ENCODE results near the gene RPTOR.

Gene RPTOR

DNA sequence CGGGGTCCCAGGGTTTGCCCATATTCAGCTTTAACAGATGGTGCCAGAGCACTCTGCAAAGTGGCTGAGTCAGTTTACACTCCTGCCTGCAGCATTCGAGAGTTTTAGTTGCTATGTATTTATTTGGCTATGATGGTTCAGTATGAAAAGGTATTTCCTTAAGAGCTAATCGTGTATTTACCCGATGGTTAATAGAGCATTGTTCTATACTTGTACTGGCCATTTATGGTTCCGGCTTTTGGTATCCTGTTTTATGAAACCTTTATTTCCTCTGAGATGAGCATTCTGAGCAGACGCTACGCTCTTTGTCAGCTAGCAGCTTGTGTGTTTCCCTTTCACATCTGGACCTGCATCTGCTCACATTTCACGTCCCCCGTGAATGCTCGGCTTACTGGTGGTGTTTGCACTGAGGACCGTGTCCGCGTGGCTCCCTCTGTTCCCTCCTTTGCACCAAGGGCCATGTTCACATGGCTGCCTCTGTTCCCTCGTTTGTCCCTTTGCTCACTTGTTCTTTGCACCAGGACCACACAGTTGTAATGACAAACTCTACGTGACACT, 297.9 kb downstream of the RPTOR start:
- no peak for DNase-seq (ENCODE audit: low read depth, low spot score)
- no peak overlapping the region for H3K9ac ChIP-seq (ENCODE audit: insufficient read length)
- H3K9me3 ChIP-seq (ENCODE audit: low read depth, low read length), result no peaks in the 10 kb centered on the region
- no peak overlapping the region for H3K27ac ChIP-seq
- no peaks in the 10 kb centered on the region; the same call in 1 of the 2 replicates for H3K36me3 ChIP-seq (ENCODE audit: insufficient read depth, low read length)
- TF ChIP-seq POLR2AphosphoS5 (IDR thresholded peaks at IDR 0.05; ENCODE audit: borderline replicate concordance, low read depth, low read length) (no peak), FOXP2 (optimal IDR thresholded peaks at IDR 0.05; ENCODE audit: control extremely low read depth, extremely low read length, insufficient read depth) (no peak), EZH2 (IDR thresholded peaks at IDR 0.05) (no peak)
- no peak overlapping the region for H3K4me3 ChIP-seq

DNA sequence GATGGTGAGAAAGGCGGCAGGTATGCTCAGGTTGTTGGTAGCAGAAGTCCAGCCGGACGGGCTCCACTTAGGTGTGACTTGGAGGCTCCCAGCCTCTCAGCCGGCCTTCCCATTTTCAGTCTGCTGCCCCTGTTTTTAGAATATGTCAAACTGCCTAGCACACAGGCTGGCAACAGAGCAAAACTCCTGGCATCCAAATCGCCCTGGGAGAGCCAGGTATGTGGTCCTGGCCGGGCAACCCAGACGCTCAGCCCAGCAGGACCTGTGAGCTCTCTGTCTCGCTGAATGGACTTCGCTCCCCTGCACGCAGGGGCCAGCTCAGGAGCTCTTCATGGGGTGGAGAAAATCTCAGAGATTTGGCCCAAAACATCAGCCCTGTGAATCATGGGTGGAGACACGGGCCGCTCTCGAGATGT, 299.1 kb downstream of the RPTOR start:
- DNase-seq (ENCODE audit: low read depth, low spot score), result no peak
- no peaks in the 10 kb centered on the region; the same call in 1 of the 2 replicates for H3K36me3 ChIP-seq (ENCODE audit: insufficient read depth, low read length)
- no peak overlapping the region for H3K27ac ChIP-seq
- H3K4me3 ChIP-seq, result no peak overlapping the region
- H3K9me3 ChIP-seq (ENCODE audit: low read depth, low read length), result no peaks in the 10 kb centered on the region
- H3K9ac ChIP-seq (ENCODE audit: insufficient read length), result no peak overlapping the region
- TF ChIP-seq EZH2 (IDR thresholded peaks at IDR 0.05), result no peak
- TF ChIP-seq POLR2AphosphoS5 (IDR thresholded peaks at IDR 0.05; ENCODE audit: borderline replicate concordance, low read depth, low read length), result no peak

DNA sequence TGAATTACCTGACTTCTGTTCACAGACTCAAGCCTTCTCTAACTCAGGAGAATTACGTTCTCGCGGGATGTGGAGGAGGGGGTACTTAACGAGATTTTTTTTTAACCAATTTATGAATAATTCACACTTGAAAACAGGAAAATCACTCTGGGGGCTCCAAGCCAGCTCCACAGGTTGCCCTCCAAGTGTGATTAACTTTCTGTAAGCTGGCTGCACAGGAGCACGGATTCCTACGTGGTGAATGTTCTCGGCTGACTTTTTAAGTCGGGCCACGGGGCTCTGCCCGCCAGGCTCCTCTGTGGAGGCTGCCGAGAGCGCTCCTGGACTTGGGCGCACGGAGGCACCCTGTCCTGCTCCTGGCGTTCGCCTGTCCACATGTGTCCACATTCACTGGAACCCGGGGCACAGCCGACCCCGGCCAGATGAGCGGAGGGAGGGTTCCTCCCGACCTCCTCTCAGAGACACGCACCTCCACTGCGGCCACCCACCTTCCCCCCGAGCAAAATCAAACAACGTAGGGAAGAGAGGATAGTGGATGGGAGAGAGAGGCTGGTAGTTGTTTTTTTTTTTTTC, 299.9 kb downstream of the RPTOR start:
- no peak overlapping the region for H3K27ac ChIP-seq
- no peaks in the 10 kb centered on the region; the same call in 1 of the 2 replicates for H3K36me3 ChIP-seq (ENCODE audit: insufficient read depth, low read length)
- no peak overlapping the region for H3K9ac ChIP-seq (ENCODE audit: insufficient read length)
- H3K4me3 ChIP-seq, result no peak overlapping the region
- DNase-seq (ENCODE audit: low read depth, low spot score), result no peak
- no peaks in the 10 kb centered on the region for H3K9me3 ChIP-seq (ENCODE audit: low read depth, low read length)
- TF ChIP-seq EZH2 (IDR thresholded peaks at IDR 0.05) (no peak), POLR2AphosphoS5 (IDR thresholded peaks at IDR 0.05; ENCODE audit: borderline replicate concordance, low read depth, low read length) (no peak), FOXP2 (optimal IDR thresholded peaks at IDR 0.05; ENCODE audit: control extremely low read depth, extremely low read length, insufficient read depth) (no peak)

DNA sequence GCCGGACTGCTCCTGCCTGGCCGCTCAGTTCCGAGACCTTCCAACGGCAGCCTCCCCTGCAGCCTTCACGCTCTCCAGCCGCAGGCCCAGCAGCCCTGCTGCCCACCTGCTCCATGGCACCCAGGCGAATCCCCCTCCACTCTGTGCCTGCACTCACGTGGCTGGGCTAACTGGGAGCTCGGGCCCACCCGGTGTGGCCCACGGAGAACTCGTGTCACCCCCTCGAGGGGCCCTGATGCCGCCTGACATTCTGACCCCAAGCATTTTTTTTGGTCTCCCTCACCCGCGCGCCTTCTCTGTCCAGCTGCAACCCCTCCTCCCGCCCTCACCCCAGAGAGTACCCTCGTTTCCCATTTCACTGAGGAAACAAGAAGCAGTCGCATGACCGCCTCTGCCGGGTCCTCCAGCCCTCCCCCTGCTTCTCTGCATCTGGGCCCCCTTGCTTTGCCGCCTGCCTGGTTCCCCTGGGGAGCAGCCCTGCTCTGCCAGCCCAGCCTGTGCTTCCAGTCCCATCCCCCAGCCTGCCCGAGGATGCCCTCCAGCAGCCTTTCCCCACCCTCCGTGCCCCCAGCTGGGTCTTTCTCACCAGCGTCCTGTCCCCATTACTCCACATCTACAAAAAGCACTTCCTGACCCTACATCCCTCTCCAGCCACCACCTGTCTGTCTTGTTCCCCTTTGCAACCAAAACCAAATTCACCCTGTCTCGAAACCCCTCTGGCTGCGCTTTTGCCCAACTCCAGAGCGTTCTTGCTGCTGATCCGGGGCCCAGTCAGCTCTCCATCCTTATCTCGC, 300.6 kb downstream of the RPTOR start:
- Histone ChIP-seq H3K36me3 (ENCODE audit: insufficient read depth, low read length) (no peaks in the 10 kb centered on the region), H3K9me3 (ENCODE audit: low read depth, low read length) (no peaks in the 10 kb centered on the region)

DNA sequence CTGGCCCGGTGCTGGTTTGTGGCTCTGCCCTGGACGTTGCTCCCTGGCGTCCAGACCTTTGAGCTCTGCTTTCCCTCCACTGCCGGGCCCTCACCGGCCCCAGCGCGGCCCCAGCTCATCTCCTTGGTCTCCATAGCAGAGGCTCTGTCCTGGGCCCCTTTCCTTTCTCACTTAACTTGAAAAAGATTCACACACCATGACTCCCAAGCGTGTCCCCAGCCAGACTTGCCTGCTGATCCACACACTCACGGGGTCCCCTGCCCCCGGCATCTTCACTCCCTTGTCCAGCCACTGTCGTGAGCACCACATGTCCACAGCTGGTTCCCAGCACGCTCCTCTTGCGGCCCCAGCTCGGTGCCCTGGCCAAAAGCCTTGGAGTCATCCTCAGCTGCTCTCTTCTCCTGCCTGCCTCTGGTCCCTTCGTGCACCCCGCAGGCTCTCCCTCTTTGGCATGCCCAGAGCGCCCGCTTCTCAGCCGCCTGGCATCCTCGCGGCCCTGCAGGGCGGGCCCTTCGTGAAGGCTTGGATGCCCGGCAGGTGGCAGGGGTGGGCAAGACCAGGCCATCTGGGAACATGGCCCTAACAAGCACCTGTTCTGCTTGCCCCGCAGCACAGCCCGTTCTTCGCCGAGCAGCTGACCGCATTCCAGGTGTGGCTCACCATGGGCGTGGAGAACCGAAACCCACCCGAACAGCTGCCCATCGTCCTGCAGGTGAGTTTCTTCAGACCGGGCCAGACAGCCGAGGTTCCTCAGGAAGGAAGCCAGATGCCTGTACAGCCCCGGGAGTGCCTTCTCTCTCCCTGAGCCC, 301.4 kb downstream of the RPTOR start:
- TF ChIP-seq FOXP2 (optimal IDR thresholded peaks at IDR 0.05; ENCODE audit: control extremely low read depth, extremely low read length, insufficient read depth) (no peak), POLR2AphosphoS5 (IDR thresholded peaks at IDR 0.05; ENCODE audit: borderline replicate concordance, low read depth, low read length) (no peak), EZH2 (IDR thresholded peaks at IDR 0.05) (no peak)
- H3K9ac ChIP-seq (ENCODE audit: insufficient read length), result no peak overlapping the region
- H3K36me3 ChIP-seq (ENCODE audit: insufficient read depth, low read length), result no peaks in the 10 kb centered on the region
- no peak overlapping the region for H3K4me3 ChIP-seq
- H3K27ac ChIP-seq, result no peak overlapping the region
- H3K9me3 ChIP-seq (ENCODE audit: low read depth, low read length), result no peaks in the 10 kb centered on the region
- DNase-seq (ENCODE audit: low read depth, low spot score), result no peak

More for the DNA sequence above, 300.6 kb downstream of the RPTOR start:
- TF ChIP-seq POLR2AphosphoS5 (IDR thresholded peaks at IDR 0.05; ENCODE audit: borderline replicate concordance, low read depth, low read length), result no peak
- no peak for TF ChIP-seq EZH2 (IDR thresholded peaks at IDR 0.05)
- TF ChIP-seq FOXP2 (optimal IDR thresholded peaks at IDR 0.05; ENCODE audit: control extremely low read depth, extremely low read length, insufficient read depth), result no peak
- no peak overlapping the region for H3K9ac ChIP-seq (ENCODE audit: insufficient read length)
- no peak for DNase-seq (ENCODE audit: low read depth, low spot score)
- no peak overlapping the region for H3K27ac ChIP-seq
- H3K4me3 ChIP-seq, result no peak overlapping the region

DNA sequence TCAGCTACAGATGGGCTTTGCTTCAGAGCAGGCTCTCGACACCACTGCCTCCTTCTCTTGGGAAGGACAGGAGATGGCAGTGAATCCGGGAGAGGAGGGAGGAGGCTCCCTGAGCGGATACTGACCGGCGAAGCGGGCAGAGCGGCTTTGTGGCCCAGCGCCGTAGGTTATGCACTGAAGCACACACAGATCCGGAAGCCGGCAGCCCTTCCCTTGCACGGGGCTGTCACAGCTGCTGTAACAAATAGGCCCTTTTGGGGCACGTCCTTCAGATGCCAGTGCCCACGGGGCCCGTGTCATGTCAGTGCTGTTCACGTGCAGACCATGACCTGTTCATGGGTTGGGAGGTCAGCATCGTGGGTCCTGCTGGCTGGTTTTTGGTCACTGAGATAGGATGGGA, 302.3 kb downstream of the RPTOR start:
- Histone ChIP-seq H3K36me3 (ENCODE audit: insufficient read depth, low read length) (no peaks in the 10 kb centered on the region), H3K27ac (no peak overlapping the region), H3K4me3 (no peak overlapping the region), H3K9ac (ENCODE audit: insufficient read length) (no peak overlapping the region), H3K9me3 (ENCODE audit: low read depth, low read length) (no peaks in the 10 kb centered on the region)
- DNase-seq (ENCODE audit: low read depth, low spot score), result no peak
- TF ChIP-seq POLR2AphosphoS5 (IDR thresholded peaks at IDR 0.05; ENCODE audit: borderline replicate concordance, low read depth, low read length) (no peak), FOXP2 (optimal IDR thresholded peaks at IDR 0.05; ENCODE audit: control extremely low read depth, extremely low read length, insufficient read depth) (no peak), EZH2 (IDR thresholded peaks at IDR 0.05) (no peak)

DNA sequence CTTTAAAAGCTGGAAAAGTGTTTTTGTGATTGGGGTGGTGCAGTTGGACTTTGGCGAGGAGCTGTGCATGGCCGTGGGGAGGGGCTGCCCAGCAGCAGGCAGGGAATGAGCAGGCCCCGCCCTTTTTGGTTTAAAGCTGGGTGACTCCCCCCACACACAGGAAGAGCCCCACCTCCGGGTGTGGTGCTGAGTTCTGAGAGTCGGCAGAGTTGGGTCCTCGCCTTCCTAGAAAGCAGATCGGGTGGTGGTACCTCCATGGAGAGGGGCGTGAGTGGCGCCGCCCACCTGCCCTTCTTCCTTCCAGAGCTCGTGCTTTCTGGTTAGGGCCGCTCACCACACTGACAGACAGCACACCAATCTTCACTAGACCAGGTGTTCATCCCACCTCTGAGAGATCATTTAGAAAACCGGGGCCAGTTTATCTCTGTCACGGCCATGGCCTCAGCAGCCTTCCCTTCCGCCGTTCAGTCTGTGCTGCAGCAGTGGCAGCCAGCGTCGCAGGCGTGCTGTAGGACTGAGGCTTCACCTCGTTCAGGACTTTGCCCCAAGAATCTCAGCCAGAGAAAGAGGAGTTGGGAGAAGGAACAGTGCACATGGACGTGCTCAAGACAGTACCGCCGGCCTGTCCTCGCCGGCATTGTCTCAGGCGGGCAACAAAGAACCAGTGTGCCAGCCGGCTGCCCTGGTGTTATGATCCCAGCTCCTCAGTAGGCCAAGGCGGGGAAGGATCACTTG, 303.0 kb downstream of the RPTOR start:
- H3K4me3 ChIP-seq, result no peak overlapping the region
- no peak for TF ChIP-seq EZH2 (IDR thresholded peaks at IDR 0.05)
- TF ChIP-seq FOXP2 (optimal IDR thresholded peaks at IDR 0.05; ENCODE audit: control extremely low read depth, extremely low read length, insufficient read depth), result no peak
- no peak for TF ChIP-seq POLR2AphosphoS5 (IDR thresholded peaks at IDR 0.05; ENCODE audit: borderline replicate concordance, low read depth, low read length)
- no peak overlapping the region for H3K9ac ChIP-seq (ENCODE audit: insufficient read length)
- DNase-seq (ENCODE audit: low read depth, low spot score), result no peak
- H3K27ac ChIP-seq, result no peak overlapping the region
- H3K36me3 ChIP-seq (ENCODE audit: insufficient read depth, low read length), result no peaks in the 10 kb centered on the region
- H3K9me3 ChIP-seq (ENCODE audit: low read depth, low read length), result no peaks in the 10 kb centered on the region
